ENCODE data around the gene SEMA6B. TPM values are rescaled to one million over a fixed set of nuclear protein-coding genes. Genes with fewer than 3 reads are reported as not detected.
A peak's percentile ranks its signal among the peaks of the same experiment; 100 is the strongest.
"Not testable (repeated sequence)": the region's sequence is repeated elsewhere in the genome, so short reads cannot be mapped to it uniquely, and the experiment has no call there.

SEMA6B gene
- total RNA-seq, 1 donor from 2014 or later: 33.0 TPM

DNA sequence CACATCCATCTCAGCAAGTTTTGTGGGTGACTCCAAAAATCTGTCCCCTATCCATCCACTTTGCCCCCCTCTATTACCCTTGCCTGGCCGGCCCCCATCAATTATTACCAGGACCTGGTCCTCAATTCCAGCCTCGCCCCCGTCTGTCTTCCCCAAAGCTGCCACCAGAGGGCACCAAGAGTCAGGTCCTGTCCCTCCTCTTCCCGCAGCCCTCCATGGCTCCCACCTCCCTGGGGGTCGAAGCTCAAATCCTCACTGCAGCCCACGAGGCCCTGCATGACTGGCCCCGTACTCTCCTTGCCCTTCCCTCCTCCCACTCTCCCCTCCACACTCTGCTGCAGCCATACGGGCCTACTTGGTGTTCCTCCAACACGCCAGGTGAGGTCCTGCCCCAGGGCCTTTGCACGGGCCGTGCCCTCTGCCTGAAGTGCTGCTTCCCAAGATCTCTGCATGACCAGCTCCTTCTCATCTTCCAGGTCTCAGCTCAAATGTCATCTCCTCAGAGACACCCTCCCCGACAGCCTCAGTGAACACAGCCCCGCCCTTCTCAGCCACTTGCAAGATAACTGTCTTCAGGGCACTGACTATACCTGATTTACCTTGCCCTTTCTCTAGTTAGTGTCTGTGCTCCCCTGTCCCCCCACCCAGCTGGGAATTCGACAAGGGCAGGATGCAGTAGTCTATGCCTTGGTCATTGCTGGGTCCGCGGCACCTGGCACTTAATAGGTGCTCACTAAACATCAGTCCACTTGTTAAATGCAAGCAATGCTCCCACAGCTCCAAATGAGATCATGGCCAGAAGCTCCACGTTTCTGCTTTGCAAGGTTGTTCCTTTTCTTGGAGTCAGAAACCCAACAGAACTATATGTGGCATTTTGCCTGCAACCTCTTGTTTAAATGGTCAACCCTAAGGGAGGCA is 16.8 kb upstream of the SEMA6B start:
- no peak for FAIRE-seq
- peak in 1 of 2 donors; percentile 74 for DNase-seq (ENCODE audit: low spot score in 2 of 2)

- FAIRE-seq (no peak), DNase-seq (ENCODE audit: low spot score in 2 of 2) (peak in 1 of 2 donors; percentile 65)
Measured at GRCh38 chr19:4575267-4576015, 16.0 kb upstream of the SEMA6B start.

GRCh38 chr19:4573682-4574081 is 14.2 kb upstream of the SEMA6B start:
- DNase-seq (ENCODE audit: low spot score in 2 of 2) (no peak), FAIRE-seq (no peak)

- DNase-seq (ENCODE audit: low spot score in 2 of 2): no peak
- no peak for FAIRE-seq
Measured at GRCh38 chr19:4571305-4571917, 11.9 kb upstream of the SEMA6B start.

GRCh38 chr19:4570916-4571304 is 11.4 kb upstream of the SEMA6B start:
- FAIRE-seq: no peak
- no peak for DNase-seq (ENCODE audit: low spot score in 2 of 2)

GRCh38 chr19:4570402-4570801 is 10.9 kb upstream of the SEMA6B start:
- no peak for DNase-seq (ENCODE audit: low spot score in 2 of 2)
- FAIRE-seq: no peak

DNA sequence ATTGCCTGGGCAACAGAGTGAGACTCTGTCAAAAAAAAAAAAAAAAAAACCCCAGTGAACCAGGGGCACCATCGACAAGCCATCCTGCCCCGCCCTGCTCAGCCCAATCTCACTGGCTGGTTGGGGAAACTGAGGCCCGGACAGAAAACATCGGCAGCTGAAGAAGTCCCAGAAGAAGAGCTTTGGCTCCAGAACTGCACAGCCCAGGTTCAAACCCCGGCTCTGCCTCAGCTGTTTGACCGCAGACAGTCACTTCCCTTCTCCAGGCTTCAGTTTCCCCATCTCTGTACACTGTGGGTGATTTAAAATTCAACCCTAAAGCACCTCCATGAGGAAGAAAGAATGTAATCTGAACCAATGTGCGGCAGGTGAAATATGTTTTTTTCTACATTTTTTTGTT is 9.4 kb upstream of the SEMA6B start:
- no peak for DNase-seq (ENCODE audit: low spot score in 2 of 2)
- FAIRE-seq: no peak

DNA sequence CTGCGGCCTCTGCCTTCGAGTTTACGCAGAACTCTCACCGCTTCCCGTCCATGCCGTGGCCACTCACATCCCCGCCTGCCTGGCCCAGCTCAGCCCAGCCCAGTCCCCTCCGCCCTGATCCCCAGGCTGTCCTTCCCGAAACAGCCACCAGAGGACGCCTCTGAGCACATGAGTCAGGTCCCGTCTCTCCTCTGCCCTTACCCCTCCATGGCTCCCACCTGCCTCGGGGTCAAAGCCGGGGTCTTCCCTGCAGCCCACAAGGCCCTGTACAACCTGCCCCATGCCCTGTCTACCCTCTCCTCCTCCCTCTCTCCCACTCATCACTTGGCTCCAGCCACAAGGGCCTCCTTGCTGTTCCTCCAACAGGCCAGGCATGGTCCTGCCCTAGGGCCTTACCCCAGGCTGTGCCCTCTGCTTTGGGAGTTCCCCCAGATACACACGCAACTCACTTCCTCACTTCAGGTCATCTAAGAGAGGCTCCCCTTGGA is 8.1 kb upstream of the SEMA6B start:
- DNase-seq (ENCODE audit: low spot score in 2 of 2) (no peak), FAIRE-seq (no peak)

GRCh38 chr19:4566402-4567051 is 7.0 kb upstream of the SEMA6B start:
- no peak for FAIRE-seq
- no peak for DNase-seq (ENCODE audit: low spot score in 2 of 2)

DNA sequence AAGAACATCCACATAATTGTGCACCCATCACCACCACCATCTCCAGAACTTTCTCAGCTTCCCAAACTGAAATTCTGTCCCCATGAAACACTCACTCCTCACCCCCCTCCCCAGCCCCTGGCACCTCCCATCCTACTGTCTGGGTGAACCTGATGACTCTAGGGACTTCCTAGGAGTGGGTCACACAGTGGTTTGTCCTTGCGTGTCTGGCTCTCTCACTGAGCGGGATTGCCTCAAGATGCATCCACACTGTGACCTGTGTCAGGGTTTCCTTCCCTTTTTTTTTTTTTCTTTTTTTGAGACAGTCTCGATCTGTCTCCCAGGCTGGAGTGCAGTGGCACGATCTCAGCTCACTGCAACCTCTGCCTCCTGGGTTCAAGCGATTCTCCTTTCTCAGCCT is 4.1 kb upstream of the SEMA6B start:
- FAIRE-seq; DNase-seq (ENCODE audit: low spot score in 2 of 2): not testable (repeated sequence)

GRCh38 chr19:4562085-4562484 is 2.6 kb upstream of the SEMA6B start:
- DNase-seq (ENCODE audit: low spot score in 2 of 2); FAIRE-seq: not testable (repeated sequence)

DNA sequence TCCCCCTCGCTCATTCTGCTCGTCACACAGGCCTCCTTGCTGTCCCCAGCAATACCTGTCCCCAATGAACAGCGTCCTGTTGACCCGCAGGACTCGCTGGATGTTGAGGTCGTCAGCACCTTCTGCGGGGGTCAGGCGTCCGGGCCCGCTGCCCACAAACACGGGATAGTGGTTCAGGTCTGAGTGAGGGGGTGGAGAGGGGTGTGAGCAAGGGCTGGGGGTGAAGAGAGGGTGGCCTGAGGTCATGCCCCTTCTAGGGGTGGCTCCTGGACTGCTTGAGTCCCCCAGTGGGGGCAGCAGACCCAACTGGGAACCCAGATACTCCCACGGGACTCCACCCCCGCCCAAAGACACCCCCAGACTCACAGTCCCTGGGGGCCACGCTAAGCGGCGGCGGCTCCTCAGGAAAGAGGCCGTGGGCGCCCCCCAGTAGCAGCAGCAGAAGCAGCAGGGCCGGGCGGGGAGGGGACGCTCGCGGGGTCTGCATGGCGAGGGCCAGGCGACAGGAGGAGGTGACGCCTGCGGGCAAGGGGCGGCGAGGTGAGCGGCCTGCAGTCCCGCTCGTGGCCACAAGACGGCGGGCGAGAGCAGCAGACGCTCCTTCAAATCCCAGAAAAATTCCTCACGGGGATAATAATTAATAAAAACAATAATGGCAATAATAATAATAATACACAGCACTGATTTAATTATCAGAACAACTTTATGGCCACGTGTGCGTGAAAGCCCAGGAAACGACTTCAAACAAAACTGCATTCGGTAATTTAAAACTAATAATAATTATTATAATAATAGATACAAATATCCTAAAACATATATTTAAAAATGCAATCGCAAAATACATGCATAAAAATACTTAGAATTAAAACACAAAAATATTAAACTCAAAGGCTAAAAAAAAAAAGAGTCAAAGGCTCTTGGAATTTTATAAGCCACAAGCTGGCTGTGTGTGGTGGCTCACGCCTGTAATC is 1.2 kb downstream of the SEMA6B start:
- DNase-seq (ENCODE audit: low spot score in 2 of 2) (peak in 1 of 2 donors; percentile 75), FAIRE-seq (no peak)

- no peak for DNase-seq (ENCODE audit: low spot score in 2 of 2)
- FAIRE-seq: no peak
Measured at GRCh38 chr19:4557144-4557970, 2.1 kb downstream of the SEMA6B start.

DNA sequence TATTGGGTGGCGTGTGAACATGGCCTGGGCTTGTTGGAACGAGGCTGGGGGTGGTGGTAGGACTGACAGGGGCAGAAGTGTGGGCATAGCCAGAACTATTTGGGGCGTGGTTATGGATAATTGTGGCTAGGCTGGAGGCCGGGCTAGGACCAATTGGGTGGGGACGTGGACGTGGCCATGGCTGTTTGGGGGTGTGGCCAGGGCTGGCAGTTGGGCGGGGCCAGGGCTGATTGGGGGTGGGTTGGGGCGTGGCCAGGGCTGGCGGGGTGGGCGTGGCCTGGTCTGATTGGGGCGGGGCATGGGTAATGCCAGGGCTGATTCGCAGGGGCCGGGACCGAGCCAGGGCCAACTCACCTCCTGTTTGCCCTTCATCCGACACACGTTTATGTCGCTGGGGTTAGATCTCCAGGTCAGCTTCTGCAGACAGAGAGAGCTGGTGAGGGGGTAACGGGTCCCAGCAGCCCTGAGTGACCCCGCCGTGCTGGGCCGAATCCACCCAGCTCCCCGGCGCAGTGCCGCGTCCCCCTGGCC is 2.8 kb downstream of the SEMA6B start:
- no peak for FAIRE-seq
- DNase-seq (ENCODE audit: low spot score in 2 of 2): peak in 1 of 2 donors; percentile 71

- FAIRE-seq (no peak), DNase-seq (ENCODE audit: low spot score in 2 of 2) (no peak)
Measured at GRCh38 chr19:4555657-4556561, 3.6 kb downstream of the SEMA6B start.

GRCh38 chr19:4554717-4555116 is 4.8 kb downstream of the SEMA6B start:
- FAIRE-seq: no peak

DNA sequence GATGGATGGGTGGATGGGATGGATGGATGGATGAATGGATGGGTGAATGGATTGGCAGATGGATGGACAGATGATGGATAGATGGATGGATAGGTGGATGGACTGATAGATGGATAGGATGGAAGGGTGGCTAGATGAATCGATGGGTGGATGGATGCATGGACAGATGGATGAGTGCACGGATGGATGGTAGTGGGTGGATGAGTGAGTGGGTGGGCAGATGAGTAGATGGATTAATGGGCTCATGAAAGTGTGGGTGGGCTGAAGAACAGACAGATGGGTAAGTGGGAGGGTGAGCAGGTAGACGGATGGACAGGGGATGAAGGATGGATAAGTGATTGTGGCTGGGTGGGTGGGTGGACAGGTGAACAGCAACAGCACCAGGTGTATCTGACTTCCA is 5.7 kb downstream of the SEMA6B start:
- FAIRE-seq (no peak), DNase-seq (ENCODE audit: low spot score in 2 of 2) (no peak)

More at GRCh38 chr19:4554717-4555116, 4.8 kb downstream of the SEMA6B start:
- no peak for DNase-seq (ENCODE audit: low spot score in 2 of 2)
